Dendritic cell treated with granulocyte-macrophage colony-stimulating factor and Interleukin-4, amounts not matched to agents 40 ng/mL and 50 ng/mL, for 4 days (primary cell): ENCODE data around the gene WWOX.

ENCODE experiments used
- H3K27ac Mint-ChIP-seq: one replicate; pipeline ENCODE4 v1.8.0; 2022; ENCODE audit warnings: mild to moderate bottlenecking, mixed read lengths
- H3K27me3 Mint-ChIP-seq: one replicate; pipeline ENCODE4 v1.8.0; 2022; ENCODE audit warnings: mild to moderate bottlenecking, mixed read lengths
- H3K36me3 Mint-ChIP-seq: one replicate; pipeline ENCODE4 v1.8.0; 2022; ENCODE audit warnings: low read depth, mixed read lengths
- H3K4me1 Mint-ChIP-seq: one replicate; pipeline ENCODE4 v1.8.0; 2022; ENCODE audit warnings: low read depth, mixed read lengths
- H3K4me3 Mint-ChIP-seq: one replicate; pipeline ENCODE4 v1.8.0; 2022; ENCODE audit warnings: mild to moderate bottlenecking, moderate library complexity, mixed read lengths
- H3K9me3 Mint-ChIP-seq: one replicate; pipeline ENCODE4 v1.8.0; 2022; ENCODE audit warnings: mixed read lengths
- intact Hi-C: fragments of 100-400 bp; cut with micrococcal nuclease; formaldehyde crosslinking; loops from one replicate; pipeline ENCODE4 v1.15.0; 2022

The WWOX gene

GRCh38 chr16:78416400-78416799 is 316.9 kb downstream of the WWOX start:
- Mint-ChIP-seq H3K4me3 (no peak overlapping the region), H3K9me3 (peaks cover 31% of the 10 kb centered on the region), H3K27ac (no peak overlapping the region), H3K36me3 (no peaks in the 10 kb centered on the region), H3K4me1 (no peaks in the 10 kb centered on the region), H3K27me3 (no peaks in the 10 kb centered on the region)
- intact Hi-C loops = no loop called here

DNA sequence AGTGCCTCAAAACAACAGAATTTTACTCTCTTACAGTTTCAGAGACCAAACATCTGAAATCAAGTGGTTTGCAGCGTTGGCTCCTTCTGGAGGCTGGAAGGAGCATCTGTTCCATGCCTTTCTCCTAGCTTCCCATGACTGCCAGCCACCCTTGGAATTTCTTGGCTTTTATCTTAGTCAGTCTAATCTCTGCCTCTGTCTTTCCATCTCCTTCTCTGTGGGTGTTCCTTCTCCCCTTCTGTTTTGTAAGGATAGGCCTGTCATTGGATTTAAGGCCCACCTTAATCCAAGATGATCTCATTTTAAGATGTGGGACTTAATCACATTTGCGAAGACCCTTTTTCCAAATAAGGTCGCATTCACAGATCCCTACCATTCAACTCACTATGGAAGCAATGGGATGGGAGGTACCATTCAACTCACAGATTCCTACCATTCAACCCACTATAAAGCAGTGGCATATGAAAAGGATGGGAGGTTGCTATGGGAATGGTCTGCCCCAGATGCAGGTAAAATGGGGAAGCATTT is 321.8 kb downstream of the WWOX start:
- no peak overlapping the region for H3K4me3 Mint-ChIP-seq
- H3K27ac Mint-ChIP-seq = no peak overlapping the region
- no peaks in the 10 kb centered on the region for H3K9me3 Mint-ChIP-seq
- H3K4me1 Mint-ChIP-seq = no peaks in the 10 kb centered on the region
- no peaks in the 10 kb centered on the region for H3K27me3 Mint-ChIP-seq
- intact Hi-C loops = no loop called here
- no peaks in the 10 kb centered on the region for H3K36me3 Mint-ChIP-seq

GRCh38 chr16:78425281-78425680 is 325.8 kb downstream of the WWOX start:
- Mint-ChIP-seq H3K9me3 (peaks cover 9% of the 10 kb centered on the region), H3K27me3 (no peaks in the 10 kb centered on the region), H3K4me1 (no peaks in the 10 kb centered on the region), H3K4me3 (no peak overlapping the region), H3K36me3 (peaks cover 7% of the 10 kb centered on the region), H3K27ac (no peak overlapping the region)
- intact Hi-C loops = no loop called here

GRCh38 chr16:78425891-78426510 is 326.5 kb downstream of the WWOX start:
- Mint-ChIP-seq H3K9me3 (peaks cover 9% of the 10 kb centered on the region), H3K27ac (no peak overlapping the region), H3K36me3 (peaks cover 8% of the 10 kb centered on the region), H3K27me3 (no peaks in the 10 kb centered on the region), H3K4me1 (no peaks in the 10 kb centered on the region), H3K4me3 (no peak overlapping the region)
- intact Hi-C loops = no loop called here

DNA sequence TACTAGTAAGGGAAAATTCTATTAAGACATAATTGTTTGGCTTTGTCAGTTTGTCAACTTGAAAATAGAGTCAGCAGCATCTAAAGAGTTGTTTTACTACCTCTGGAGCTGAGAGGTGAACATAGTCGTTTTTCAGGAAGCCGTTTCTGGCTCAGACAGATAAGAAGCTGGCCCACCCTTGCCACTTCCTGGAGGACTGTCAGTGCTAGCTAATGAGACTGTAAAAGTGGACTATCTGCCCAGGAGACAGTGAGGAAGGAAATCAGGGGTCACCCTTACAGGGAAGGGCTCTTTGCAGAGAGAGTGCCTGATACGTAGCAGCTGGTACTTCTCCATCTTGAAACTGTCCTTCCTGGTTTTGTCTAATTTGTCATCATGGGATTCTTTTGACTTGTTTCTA is 328.7 kb downstream of the WWOX start:
- intact Hi-C loops = no loop called here
- Mint-ChIP-seq H3K4me3 (no peak overlapping the region), H3K27ac (no peak overlapping the region), H3K4me1 (no peaks in the 10 kb centered on the region), H3K36me3 (peaks cover 18% of the 10 kb centered on the region), H3K27me3 (no peaks in the 10 kb centered on the region), H3K9me3 (peaks cover 9% of the 10 kb centered on the region)

- Mint-ChIP-seq H3K9me3 (peaks cover 9% of the 10 kb centered on the region), H3K4me1 (no peaks in the 10 kb centered on the region), H3K27ac (no peak overlapping the region), H3K4me3 (no peak overlapping the region), H3K27me3 (no peaks in the 10 kb centered on the region), H3K36me3 (peaks cover 21% of the 10 kb centered on the region)
- intact Hi-C loops = no loop called here
These were observed 330.8 kb downstream of the WWOX start for GRCh38 chr16:78430281-78430680.

GRCh38 chr16:78431004-78431670 is 331.7 kb downstream of the WWOX start:
- intact Hi-C loops = no loop called here
- no peak overlapping the region for H3K27ac Mint-ChIP-seq
- H3K4me3 Mint-ChIP-seq = no peak overlapping the region
- H3K36me3 Mint-ChIP-seq = peaks cover 21% of the 10 kb centered on the region
- no peaks in the 10 kb centered on the region for H3K27me3 Mint-ChIP-seq
- H3K4me1 Mint-ChIP-seq = no peaks in the 10 kb centered on the region
- H3K9me3 Mint-ChIP-seq = peaks cover 9% of the 10 kb centered on the region

DNA sequence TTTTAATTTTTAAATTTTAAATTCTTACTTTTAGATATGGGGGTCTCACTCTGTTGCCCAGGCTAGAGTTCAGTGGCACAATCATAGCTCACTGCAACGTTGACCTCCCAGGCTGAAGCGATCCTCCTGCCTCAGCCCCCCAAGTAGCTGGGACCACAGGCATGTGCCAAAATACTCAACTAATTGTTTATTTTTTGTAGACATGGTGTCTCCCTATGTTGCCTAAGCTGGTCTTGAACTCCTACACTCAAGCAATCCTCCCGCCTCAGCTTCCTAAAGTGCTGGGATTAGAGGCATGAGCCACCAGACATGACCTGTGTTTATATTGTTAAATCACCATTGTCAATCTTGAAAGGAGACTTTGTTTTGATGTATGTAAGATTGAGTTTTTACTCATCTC is 332.2 kb downstream of the WWOX start:
- Mint-ChIP-seq H3K4me1 (no peaks in the 10 kb centered on the region), H3K36me3 (peaks cover 21% of the 10 kb centered on the region), H3K27me3 (no peaks in the 10 kb centered on the region), H3K9me3 (peaks cover 9% of the 10 kb centered on the region), H3K4me3 (no peak overlapping the region), H3K27ac (no peak overlapping the region)
- intact Hi-C loops = no loop called here

- H3K27ac Mint-ChIP-seq = no peak overlapping the region
- H3K9me3 Mint-ChIP-seq = peaks cover 9% of the 10 kb centered on the region
- no peak overlapping the region for H3K4me3 Mint-ChIP-seq
- no peaks in the 10 kb centered on the region for H3K27me3 Mint-ChIP-seq
- no peaks in the 10 kb centered on the region for H3K4me1 Mint-ChIP-seq
- H3K36me3 Mint-ChIP-seq = peaks cover 21% of the 10 kb centered on the region
- intact Hi-C loops = no loop called here
These were observed 333.0 kb downstream of the WWOX start for GRCh38 chr16:78432451-78432850.

DNA sequence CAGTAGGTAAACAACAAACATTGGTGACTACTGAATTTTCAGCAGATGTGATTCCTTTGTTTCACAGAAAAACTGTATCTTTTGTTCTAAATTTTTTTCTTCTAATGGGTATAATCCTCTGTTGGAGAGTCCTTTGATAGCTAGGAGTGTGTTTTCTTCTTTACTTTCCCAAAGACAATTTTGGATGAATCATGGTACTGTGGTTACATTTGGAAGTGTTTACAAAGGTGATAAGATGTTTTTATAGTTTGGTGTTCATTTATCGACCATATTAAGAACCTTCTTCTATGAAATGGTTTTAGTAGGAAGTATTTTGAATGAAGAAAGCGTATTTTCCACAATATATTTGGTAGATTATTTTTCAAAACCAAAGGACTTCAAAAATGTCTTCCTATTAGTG is 333.7 kb downstream of the WWOX start:
- intact Hi-C loops = no loop called here
- H3K9me3 Mint-ChIP-seq = peaks cover 9% of the 10 kb centered on the region

GRCh38 chr16:78434401-78434800 is 334.9 kb downstream of the WWOX start:
- Mint-ChIP-seq H3K4me1 (no peaks in the 10 kb centered on the region), H3K4me3 (no peak overlapping the region), H3K27ac (no peak overlapping the region), H3K27me3 (no peaks in the 10 kb centered on the region), H3K9me3 (peaks cover 9% of the 10 kb centered on the region), H3K36me3 (peaks cover 21% of the 10 kb centered on the region)
- intact Hi-C loops = no loop called here

More for the DNA sequence above, 333.7 kb downstream of the WWOX start:
- H3K4me1 Mint-ChIP-seq = no peaks in the 10 kb centered on the region
- no peak overlapping the region for H3K27ac Mint-ChIP-seq
- H3K36me3 Mint-ChIP-seq = peaks cover 21% of the 10 kb centered on the region
- no peaks in the 10 kb centered on the region for H3K27me3 Mint-ChIP-seq
- no peak overlapping the region for H3K4me3 Mint-ChIP-seq

GRCh38 chr16:78435260-78435659 is 335.8 kb downstream of the WWOX start:
- H3K27me3 Mint-ChIP-seq = no peaks in the 10 kb centered on the region
- intact Hi-C loops = no loop called here
- H3K4me1 Mint-ChIP-seq = no peaks in the 10 kb centered on the region
- peaks cover 15% of the 10 kb centered on the region for H3K36me3 Mint-ChIP-seq
- H3K27ac Mint-ChIP-seq = no peak overlapping the region
- peaks cover under 1% of the 10 kb centered on the region for H3K9me3 Mint-ChIP-seq
- H3K4me3 Mint-ChIP-seq = no peak overlapping the region

DNA sequence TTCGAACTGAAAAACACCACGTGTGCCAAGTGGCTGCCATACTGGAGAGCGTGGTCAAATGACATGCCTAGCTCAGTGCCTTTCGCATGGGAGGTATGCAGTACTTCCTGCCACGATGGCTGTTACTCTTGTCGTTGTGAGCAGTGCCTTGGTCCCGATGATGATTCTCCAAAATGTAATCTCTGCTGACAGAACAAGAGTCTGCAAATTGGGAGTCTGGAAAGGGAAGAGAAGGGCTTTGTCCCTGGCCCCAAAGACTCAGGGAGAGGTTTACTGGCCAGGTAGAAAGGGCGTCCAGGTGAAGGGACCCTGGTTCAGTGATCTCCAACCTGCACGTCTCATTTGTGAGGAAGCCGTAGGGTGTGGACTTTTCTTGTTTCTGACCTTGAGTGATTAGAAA is 336.6 kb downstream of the WWOX start:
- intact Hi-C loops = no loop called here

GRCh38 chr16:78436846-78437245 is 337.4 kb downstream of the WWOX start:
- Mint-ChIP-seq H3K4me1 (no peaks in the 10 kb centered on the region), H3K27me3 (no peaks in the 10 kb centered on the region), H3K36me3 (peaks cover 14% of the 10 kb centered on the region), H3K27ac (no peak overlapping the region), H3K4me3 (no peak overlapping the region), H3K9me3 (no peaks in the 10 kb centered on the region)
- intact Hi-C loops = no loop called here

More for the DNA sequence above, 336.6 kb downstream of the WWOX start:
- peaks cover 14% of the 10 kb centered on the region for H3K36me3 Mint-ChIP-seq
- H3K27me3 Mint-ChIP-seq = no peaks in the 10 kb centered on the region
- H3K4me3 Mint-ChIP-seq = no peak overlapping the region
- no peaks in the 10 kb centered on the region for H3K9me3 Mint-ChIP-seq
- H3K27ac Mint-ChIP-seq = no peak overlapping the region
- no peaks in the 10 kb centered on the region for H3K4me1 Mint-ChIP-seq
